Measurements from ENCODE around the gene LRRC55.

LRRC55 gene

DNA sequence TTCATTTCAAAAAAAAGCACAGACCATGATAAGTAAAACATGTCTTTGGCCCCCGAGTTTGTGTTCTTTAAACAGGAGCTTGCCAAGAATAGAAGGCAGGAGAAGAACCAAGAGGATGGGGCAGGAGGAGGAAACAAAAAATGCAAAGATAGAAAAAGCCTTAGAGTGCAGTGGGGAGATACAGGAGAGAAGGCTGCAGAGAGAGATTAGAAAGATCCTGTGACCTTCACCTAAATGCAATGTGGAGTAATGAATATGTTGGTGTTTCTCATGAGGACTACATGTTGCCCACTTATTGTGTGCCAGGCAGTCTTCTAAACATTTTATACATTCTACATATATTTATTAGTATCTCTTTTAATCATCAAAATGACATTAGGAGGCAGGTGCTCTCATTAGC lies 57.6 kb downstream of the LRRC55 start:
- DNase-seq: no peak

DNA sequence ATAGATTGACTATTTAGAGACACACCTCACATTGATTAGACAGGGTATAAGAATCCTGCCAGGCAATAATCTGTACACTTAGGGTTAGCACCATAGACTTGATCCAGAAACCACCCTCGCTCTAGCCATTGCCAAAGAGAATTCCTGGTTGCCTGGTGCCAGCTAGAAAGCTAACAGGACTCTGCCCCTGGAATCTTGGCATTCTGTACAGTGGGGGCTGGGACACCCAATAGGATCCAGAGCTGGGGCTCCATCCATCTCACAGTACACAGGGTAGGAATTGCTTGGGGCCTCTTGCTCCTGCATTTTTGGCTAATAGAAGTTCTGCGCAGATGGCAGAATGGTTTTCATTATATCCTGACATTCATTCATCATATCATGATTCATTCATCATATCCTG lies 58.3 kb downstream of the LRRC55 start:
- no peak for DNase-seq

DNA sequence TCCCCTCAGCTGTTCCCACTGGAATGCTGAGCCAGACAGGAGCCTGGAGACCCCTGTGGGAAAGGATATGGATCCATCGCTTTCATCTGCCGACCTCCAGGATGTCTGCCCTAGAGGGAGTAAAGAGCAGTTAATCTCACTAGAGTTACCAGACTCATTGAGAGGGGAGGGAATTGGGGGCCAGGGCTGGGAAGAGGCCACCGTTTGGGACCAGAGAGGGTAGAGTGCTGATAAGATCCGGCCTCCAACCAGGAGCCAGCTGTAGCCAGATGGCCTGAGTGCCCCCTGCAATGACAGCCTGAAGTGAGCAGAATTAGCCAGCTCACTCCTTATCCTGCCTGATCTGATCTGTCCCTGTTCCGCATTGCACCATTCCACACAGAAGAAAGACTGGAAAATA lies 59.0 kb downstream of the LRRC55 start:
- DNase-seq: no peak
